Heart right ventricle (tissue), 16 donors: Measurements from ENCODE around the gene SREBF2. TPM values are rescaled to one million over a fixed set of nuclear protein-coding genes. Genes with fewer than 3 reads are reported as not detected.

Source experiments
- ATAC-seq, 8 donors: fragments of 200-7000 bp; cut with Tn5 transposase; one replicate each; pipeline ENCODE4 v1.9.1; 2020; ENCODE audit warnings: mild to moderate bottlenecking in 8 of 8, moderate library complexity in 8 of 8, moderate number of reproducible peaks in 1 of 8
- DNase-seq, 2 donors: peaks; one replicate each; pipeline ENCODE4 v3.0.0-alpha.2; 2020
- H3K27ac ChIP-seq, 10 donors: fragments of 200-600 bp; sonication (generic) in 2 of 10; one replicate each; pipeline versions ENCODE4 v1.5.0 to v1.8.0; 2020 to 2022; ENCODE audit warnings: mild to moderate bottlenecking in 3 of 10
- H3K27me3 ChIP-seq, 7 donors: fragments of 200-600 bp; one replicate each; pipeline ENCODE4 v1.8.0; 2021 to 2022; ENCODE audit warnings: mild to moderate bottlenecking in 2 of 7
- H3K36me3 ChIP-seq, 9 donors: fragments of 200-600 bp; sonication (generic) in 1 of 9; one replicate each; pipeline versions ENCODE4 v1.5.0 to v1.8.0; 2020 to 2022; ENCODE audit warnings: mild to moderate bottlenecking in 2 of 9
- H3K4me1 ChIP-seq, 9 donors: fragments of 200-600 bp; sonication (generic) in 1 of 9; one replicate each; pipeline versions ENCODE4 v1.5.0 to v1.8.0; 2020 to 2022; ENCODE audit warnings: mild to moderate bottlenecking in 4 of 9
- H3K4me3 ChIP-seq, 10 donors: fragments of 200-600 bp; sonication (generic) in 2 of 10; one replicate each; pipeline versions ENCODE4 v1.5.0 to v1.8.0; 2020 to 2022; ENCODE audit warnings: mild to moderate bottlenecking in 7 of 10, moderate library complexity in 2 of 10
- H3K9me3 ChIP-seq, 11 donors: fragments of 200-600 bp in 10 of 11; sonication (generic) in 2 of 11; one replicate each; pipeline versions ENCODE4 v1.5.0 to v1.8.0; 2013 to 2022; ENCODE audit warnings: mild to moderate bottlenecking in 2 of 11, control low read depth in 1 of 11, moderate library complexity in 1 of 11
- CTCF ChIP-seq, 9 donors: fragments of 200-600 bp; sonication (generic) in 2 of 9; IDR thresholded peaks; one replicate each; pipeline versions ENCODE4 v1.5.0 to v1.8.0; 2021 to 2022; ENCODE audit warnings: antibody characterized with exemption in 9 of 9, mild to moderate bottlenecking in 5 of 9, moderate library complexity in 1 of 9
- WGBS, 2 donors: extraction: QIAGEN DNeasy Blood & Tissue Kit; methylation state at CpG; one replicate each; pipeline ENCODE4 v1.1.7; 2013; ENCODE audit warnings: inconsistent platforms in 1 of 2; 5-methylcytosine and 5-hydroxymethylcytosine counted together
- intact Hi-C, 10 donors: fragments of 100-400 bp; cut with DNase I; formaldehyde crosslinking; loops; one replicate each; pipeline versions ENCODE4 v1.11.1 to v1.14.2; 2022
- polyA plus RNA-seq, 2 donors: library from polyadenylated mRNA; stranded (reverse); fragments of 200-250 nt; gene quantifications; one replicate each; pipeline ENCODE4 v1.2.3, GENCODE V29; 2013
- total RNA-seq, 10 donors: library from RNA; stranded (reverse); fragmentation: NEBNext Ultra II Directional in 3 of 10; extraction: Animal tissue kit (Norgen Biotek cat#: 25700) in 3 of 10; gene quantifications; one replicate each; pipeline versions ENCODE4 v1.2.1 to v1.2.4, GENCODE V29; 2021 to 2023
- donor health status: Arrhythmogenic right ventricular cardiomyopathy.
- donor health status: ischemic (EF 13 %, LVEDD 7.1; RV severe dilation, severe dysfunction).
- donor health status: healthy with polysubstance abuse.
- donor health status: DM: no; HTN: yes; CAD: no.
- donor health status: DM: no; HTN: no; CAD: no.
- donor health status: ischemic (EF 25% LVEDD 6.9; RV normal size, moderate dysfunction).
- donor health status: ischemic (EF 25% LVEDD 5.7; RV mildly dilated, moderate dysfunction).
- donor health status: healthy.
- donor health status: DM: yes; HTN: yes; CAD: no.
- donor health status: Ischemic cardiomyopathy.
- donor health status: ischemic (EF 35%, LVEDD 5.7; RV mildly dilated, moderate dysfunction).
- donor health status: nonischemic (EF 11% LVEDD 7.7; RV severe dilation, severe dysfunction).
- donor health status: DM: yes; HTN: yes; CAD: no.
- donor health status: PGD.
- donor health status: ischemic (EF 29% LVEDD 5.4; RV normal size, mild dysfunction).
- donor health status: nonischemic (EF 23%, LVEDD 6.1; RV moderate dilation, normal function).

SREBF2 gene
- total and polyA plus RNA-seq, 12 donors = 37.5 to 94.3 (median 71.3) TPM

GRCh38 chr22:41825376-41825775 is 7.5 kb upstream of the SREBF2 start:
- 49 to 54% methylated on average over 7 of the region's 7 CpGs for WGBS, 2 donors

GRCh38 chr22:41826021-41826420 is 6.9 kb upstream of the SREBF2 start:
- intact Hi-C loops = loop anchor here in 2 of 10 donors (2.0 to 10.0 kb wide), 2 partner anchors 109 to 131 kb away; partner anchors contain the start of gene MEI1 (in 1 of the 2)

More at GRCh38 chr22:41825376-41825775, 7.5 kb upstream of the SREBF2 start:
- DNase-seq (no peak), ATAC-seq (peak in 4 of 8 donors; percentile 30 to 50 (median 36))
- intact Hi-C loops = loop anchor here in 4 of 10 donors (2.0 to 10.0 kb wide), 3 partner anchors 115 to 131 kb away; partner anchors contain the start of gene MEI1 (in 1 of the 4)
- Histone ChIP-seq H3K9me3 (no peaks in the 10 kb centered on the region), H3K27ac (peak overlapping the region in 8 of 10 donors; percentile 61 to 80 (median 74)), H3K27me3 (no peaks in the 10 kb centered on the region), H3K36me3 (peaks cover 0 to 7% (median 0%) of the 10 kb centered on the region in 9 donors), H3K4me1 (peaks cover 12 to 28% (median 23%) of the 10 kb centered on the region in 9 donors), H3K4me3 (no peak overlapping the region)
- no peak for TF ChIP-seq CTCF (IDR thresholded peaks at IDR 0.05)

GRCh38 chr22:41826430-41827383 is 6.2 kb upstream of the SREBF2 start:
- ATAC-seq = peak; percentile 13 to 67 (median 54)
- Histone ChIP-seq H3K4me3 (no peak overlapping the region), H3K9me3 (no peaks in the 10 kb centered on the region), H3K36me3 (peaks cover 0 to 7% (median 0%) of the 10 kb centered on the region in 9 donors), H3K27ac (peak overlapping the region in 9 of 10 donors; percentile 53 to 80 (median 73)), H3K4me1 (peaks cover 12 to 34% (median 25%) of the 10 kb centered on the region in 9 donors), H3K27me3 (no peaks in the 10 kb centered on the region)
- WGBS, 2 donors = 48 to 54% methylated on average over 11 of the region's 11 CpGs
- no peak for DNase-seq
- TF ChIP-seq CTCF (IDR thresholded peaks at IDR 0.05) = no peak
- intact Hi-C loops = loop anchor here in 2 of 10 donors (2.0 to 10.0 kb wide), 2 partner anchors 108 to 132 kb away; partner anchors contain the start of gene MEI1 (in 1 of the 2)

More at GRCh38 chr22:41826021-41826420, 6.9 kb upstream of the SREBF2 start:
- TF ChIP-seq CTCF (IDR thresholded peaks at IDR 0.05) = no peak
- H3K27ac ChIP-seq = peak overlapping the region in 9 of 10 donors; percentile 53 to 80 (median 73)
- no peak for DNase-seq
- no peaks in the 10 kb centered on the region for H3K9me3 ChIP-seq
- H3K36me3 ChIP-seq = peaks cover 0 to 7% (median 0%) of the 10 kb centered on the region in 9 donors
- H3K27me3 ChIP-seq = no peaks in the 10 kb centered on the region
- peak in 7 of 8 donors; percentile 2 to 42 (median 21) for ATAC-seq
- peaks cover 12 to 28% (median 23%) of the 10 kb centered on the region in 9 donors for H3K4me1 ChIP-seq
- no peak overlapping the region for H3K4me3 ChIP-seq
- whole genome bisulfite sequencing, 2 donors = 40 to 57% methylated on average over 3 of the region's 3 CpGs

- Histone ChIP-seq H3K4me3 (no peak overlapping the region), H3K9me3 (no peaks in the 10 kb centered on the region), H3K36me3 (peaks cover 0 to 7% (median 0%) of the 10 kb centered on the region in 9 donors), H3K27me3 (no peaks in the 10 kb centered on the region), H3K4me1 (peaks cover 12 to 41% (median 31%) of the 10 kb centered on the region in 9 donors), H3K27ac (peak overlapping the region in 3 of 10 donors; percentile 21 to 70 (median 26))
- no peak for TF ChIP-seq CTCF (IDR thresholded peaks at IDR 0.05)
- no peak for DNase-seq
- 88 to 93% methylated on average over 6 of the region's 6 CpGs for WGBS, 2 donors
- no peak for ATAC-seq
- intact Hi-C loops = loop anchor here in 2 of 10 donors (2.0 to 10.0 kb wide), 2 partner anchors 107 to 133 kb away; partner anchors contain the start of gene MEI1 (in 1 of the 2)
Measured at GRCh38 chr22:41827671-41828070, 5.2 kb upstream of the SREBF2 start.
